GM10266 (cell line): ENCODE results near the gene AKT1.

ENCODE experiments used
- DNase-seq: peaks from one replicate; pipeline ENCODE4 v3.0.0; 2012; ENCODE audit errors: extremely low spot score
- TF ChIP-seq, protein P1 (sequence below): IDR thresholded peaks from 2 replicates; pipeline ENCODE4 v1.5.1; 2012; ENCODE audit warnings: mild to moderate bottlenecking, low read depth; ENCODE audit not compliant: control insufficient read depth, insufficient read depth; ENCODE audit errors: missing control alignments

AKT1 gene

GRCh38 chr14:104813286-104813685, 17.7 kb upstream of the AKT1 start:
- TF ChIP-seq, protein P1, sequence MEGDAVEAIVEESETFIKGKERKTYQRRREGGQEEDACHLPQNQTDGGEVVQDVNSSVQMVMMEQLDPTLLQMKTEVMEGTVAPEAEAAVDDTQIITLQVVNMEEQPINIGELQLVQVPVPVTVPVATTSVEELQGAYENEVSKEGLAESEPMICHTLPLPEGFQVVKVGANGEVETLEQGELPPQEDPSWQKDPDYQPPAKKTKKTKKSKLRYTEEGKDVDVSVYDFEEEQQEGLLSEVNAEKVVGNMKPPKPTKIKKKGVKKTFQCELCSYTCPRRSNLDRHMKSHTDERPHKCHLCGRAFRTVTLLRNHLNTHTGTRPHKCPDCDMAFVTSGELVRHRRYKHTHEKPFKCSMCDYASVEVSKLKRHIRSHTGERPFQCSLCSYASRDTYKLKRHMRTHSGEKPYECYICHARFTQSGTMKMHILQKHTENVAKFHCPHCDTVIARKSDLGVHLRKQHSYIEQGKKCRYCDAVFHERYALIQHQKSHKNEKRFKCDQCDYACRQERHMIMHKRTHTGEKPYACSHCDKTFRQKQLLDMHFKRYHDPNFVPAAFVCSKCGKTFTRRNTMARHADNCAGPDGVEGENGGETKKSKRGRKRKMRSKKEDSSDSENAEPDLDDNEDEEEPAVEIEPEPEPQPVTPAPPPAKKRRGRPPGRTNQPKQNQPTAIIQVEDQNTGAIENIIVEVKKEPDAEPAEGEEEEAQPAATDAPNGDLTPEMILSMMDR: no peak
- DNase-seq: no peak

DNA sequence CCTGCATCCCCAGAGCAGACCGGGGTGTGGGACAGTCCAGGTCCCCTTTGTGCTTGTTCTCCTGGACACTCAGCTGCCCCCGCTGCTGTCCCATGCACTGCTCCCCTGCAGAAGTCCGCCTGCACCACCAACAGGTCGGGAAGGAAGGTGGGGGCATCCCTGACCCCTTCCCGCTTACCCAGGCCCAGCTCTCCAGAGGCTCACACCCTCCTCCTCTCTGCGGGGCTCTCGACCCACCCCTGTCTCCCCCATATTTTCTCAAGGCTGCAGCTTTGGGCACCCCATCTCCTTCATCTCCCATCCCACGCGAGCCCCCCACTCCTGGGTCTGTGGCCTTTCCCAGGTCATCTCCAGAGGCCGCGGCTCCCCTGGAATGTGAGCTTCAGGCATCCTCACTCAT, 14.8 kb upstream of the AKT1 start:
- TF ChIP-seq, protein P1: no peak
- DNase-seq: no peak

- DNase-seq: no peak
- TF ChIP-seq, protein P1: no peak
Measured at GRCh38 chr14:104808456-104808855, 12.9 kb upstream of the AKT1 start.

- DNase-seq: no peak
- TF ChIP-seq, protein P1: no peak
Measured at GRCh38 chr14:104806625-104807465, 11.3 kb upstream of the AKT1 start.

DNA sequence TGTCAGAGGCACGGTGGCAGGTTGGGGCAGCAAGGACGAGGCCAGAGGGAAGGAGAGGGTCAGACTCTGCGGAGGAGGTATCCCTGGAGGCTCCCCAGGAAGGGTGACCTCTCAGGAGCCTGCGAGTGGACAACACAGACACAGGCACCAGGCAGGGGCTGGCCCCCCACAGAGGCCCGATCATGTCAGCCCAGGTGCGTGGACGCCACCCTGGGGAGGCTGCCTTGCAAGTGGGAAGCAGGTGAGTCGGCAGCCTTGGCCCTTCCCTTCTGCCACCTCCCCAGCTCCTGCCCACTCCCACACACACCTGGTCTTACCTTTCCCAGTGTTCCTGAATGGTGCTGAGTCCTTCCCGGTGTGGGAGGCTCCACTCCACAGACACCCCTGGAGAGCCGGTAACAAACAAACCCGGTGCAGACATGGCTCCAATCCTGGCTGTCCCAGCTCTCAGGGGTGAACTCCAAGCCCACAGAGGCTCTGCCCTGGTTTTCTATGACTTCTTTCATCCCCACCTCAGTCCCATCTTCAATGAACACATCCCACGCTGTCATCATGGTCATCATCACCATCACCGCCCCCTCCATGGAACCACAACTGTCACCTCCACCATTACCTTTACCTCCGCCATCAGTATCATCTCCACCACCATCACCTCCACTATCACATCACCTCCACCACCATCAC, 10.5 kb upstream of the AKT1 start:
- TF ChIP-seq, protein P1: no peak

DNA sequence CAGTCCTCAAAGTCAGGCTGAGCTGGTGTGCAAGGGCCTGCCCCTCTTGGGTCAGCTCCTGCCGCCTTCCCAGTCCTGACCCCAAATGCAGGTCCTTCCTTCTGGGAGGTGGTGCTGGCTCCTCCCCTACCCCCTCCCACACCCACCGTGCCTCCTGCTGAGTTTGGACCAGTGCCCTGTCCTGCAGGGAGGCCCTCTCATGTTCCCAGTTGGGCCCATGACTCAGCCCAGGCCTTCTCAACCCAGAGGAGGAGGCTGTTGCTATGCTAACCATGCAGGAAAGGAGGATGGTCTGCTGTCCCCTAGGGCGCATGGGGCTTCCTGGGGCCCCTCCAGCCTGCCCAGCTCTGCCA, 9.8 kb upstream of the AKT1 start:
- TF ChIP-seq, protein P1: no peak
- DNase-seq: no peak

More for the DNA sequence above, 10.5 kb upstream of the AKT1 start:
- no peak for DNase-seq
